Measurements from ENCODE around the gene PRKCD. TPM values are rescaled to one million over a fixed set of nuclear protein-coding genes. Genes with fewer than 3 reads are reported as not detected.

PRKCD gene
- total RNA-seq, 8 experiments from 2014 or later = 0.49 to 8.0 (median 1.9) TPM

DNA sequence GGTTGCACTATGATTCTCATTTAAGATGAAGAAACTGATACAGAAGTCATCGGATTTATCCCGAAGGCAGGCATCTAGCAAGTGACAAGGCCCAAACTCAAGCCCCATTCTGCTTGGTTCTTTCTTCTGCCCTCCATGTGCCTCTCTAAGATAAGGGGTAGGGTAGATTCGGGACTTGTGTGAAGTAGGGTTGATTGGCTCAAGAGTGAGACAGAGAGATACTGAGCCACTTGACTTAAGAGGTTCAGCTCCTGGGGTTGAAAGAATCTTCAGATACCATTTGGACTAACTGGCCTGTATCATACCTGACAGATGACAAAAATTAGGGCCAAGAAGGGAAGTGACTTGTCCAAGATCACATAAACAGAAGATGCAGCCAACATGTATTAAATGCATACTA is 31.7 kb upstream of the PRKCD start:
- in situ Hi-C loops (cut with MboI; ENCODE audit: low pct_unique_long_range_greater_than_20kb in 2 of 9, low sequenced_read_pairs in 9 of 9, unreplicated experiment in 9 of 9) = no loop called here
- Histone ChIP-seq H3K27ac (peak overlapping the region in 1 of 2 donors; percentile 88), H3K4me3 (peak overlapping the region; percentile 80 to 93 (median 86)), H3K4me1 (replicated peaks in 1 of 2) (peaks cover 11% of the 10 kb centered on the region in 2 donors)
- WGBS, 10 experiments = 45 to 100% (median 89%) methylated on average over 1 to 3 of the region's 3 CpGs; no CpG with 5 or more reads in 2 of the 10 experiments
- ATAC-seq (replicated peaks in 6 of 8) = no peak

DNA sequence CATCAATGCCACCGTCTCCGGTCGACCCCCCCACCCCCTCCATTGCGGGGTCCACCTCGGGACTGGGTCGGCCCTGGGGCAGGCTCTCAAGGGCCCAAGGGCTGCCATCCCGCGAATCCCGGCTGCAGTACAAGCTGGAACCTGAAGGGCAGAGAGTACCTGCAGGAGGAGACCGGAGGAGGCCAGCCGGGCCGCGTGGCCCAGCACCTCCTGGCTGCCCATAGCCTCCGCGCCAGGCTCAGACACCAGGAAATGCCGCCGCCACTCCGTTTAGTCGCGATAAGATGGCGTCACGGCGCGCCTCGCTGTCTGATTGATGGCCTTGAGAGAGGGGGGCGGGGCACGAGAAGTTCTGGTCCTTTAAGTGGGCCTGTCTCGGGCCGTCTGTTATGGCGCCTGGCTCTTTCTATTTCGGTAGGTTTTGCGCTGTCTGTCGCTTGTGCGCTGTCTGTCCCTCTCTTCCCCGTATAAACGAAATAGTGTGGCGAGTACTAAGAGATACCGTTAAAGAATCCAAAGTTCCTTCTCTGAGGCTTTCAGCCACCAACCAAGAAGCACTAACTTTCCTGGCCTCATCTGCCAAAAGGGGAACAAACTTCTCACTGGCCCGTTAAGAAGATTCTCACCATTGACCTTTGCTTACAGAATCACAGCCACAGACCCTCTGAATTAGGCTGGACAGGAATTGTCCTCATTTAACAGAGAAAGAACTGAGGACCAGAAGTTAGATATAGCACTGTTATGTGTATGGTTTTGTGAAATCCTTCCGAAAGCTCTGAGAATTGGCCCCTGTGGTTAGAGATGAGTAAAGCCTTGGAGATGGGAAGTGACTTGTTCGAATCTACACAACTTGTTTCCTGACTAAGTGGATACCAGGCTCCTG is 30.6 kb upstream of the PRKCD start, which contains the start of gene RFT1:
RFT1 (minus strand) TSS at position 257 of the 883 bp plus-strand sequence; CDS start at position 222, 35 bp downstream.
- ATAC-seq (replicated peaks in 6 of 8) = peak; percentile 91 to 96 (median 94)
- H3K27ac ChIP-seq = peak within 1 kb of the TSS; percentile 76 to 88
- in situ Hi-C loops (cut with MboI; ENCODE audit: low pct_unique_long_range_greater_than_20kb in 2 of 9, low sequenced_read_pairs in 9 of 9, unreplicated experiment in 9 of 9) = loop anchor here in 1 of 9 experiments (10.0 kb wide), 1 partner anchor 64 kb away; no protein-coding TSS in a partner anchor
- H3K4me1 ChIP-seq (replicated peaks in 1 of 2) = peaks cover 11% of the 10 kb centered on the region in 2 donors
- peak within 1 kb of the TSS; percentile 80 to 93 (median 86) for H3K4me3 ChIP-seq
- 1 to 54% (median 4%) methylated on average over 3 to 31 of the region's 41 CpGs; no CpG with 5 or more reads in 3 of the 10 experiments for WGBS, 10 experiments

DNA sequence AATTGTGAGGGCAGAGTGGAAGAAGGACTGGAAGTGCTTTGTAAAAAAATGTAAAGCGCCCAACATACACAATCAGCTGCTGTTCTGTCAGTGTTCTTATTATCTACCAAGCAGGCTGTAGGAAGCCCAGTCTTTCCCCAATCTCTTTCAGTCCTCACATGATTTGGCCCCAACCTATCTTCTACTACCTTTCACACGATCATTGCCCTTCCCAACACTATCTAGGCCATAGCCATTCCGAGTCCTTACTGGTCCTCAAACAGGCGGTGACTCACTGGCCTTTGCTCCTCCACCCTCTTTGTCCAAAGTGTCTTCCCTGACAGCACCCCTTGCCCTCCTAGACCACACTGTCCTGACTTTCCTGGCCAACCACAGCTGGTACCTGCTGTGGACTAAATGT is 29.9 kb upstream of the PRKCD start:
- no peak for ATAC-seq (replicated peaks in 6 of 8)
- H3K4me1 ChIP-seq (replicated peaks in 1 of 2) = peaks cover 11% of the 10 kb centered on the region in 2 donors
- 92 to 100% (median 98%) methylated on average over 1 to 4 of the region's 4 CpGs; no CpG with 5 or more reads in 4 of the 10 experiments for WGBS, 10 experiments
- in situ Hi-C loops (cut with MboI; ENCODE audit: low pct_unique_long_range_greater_than_20kb in 2 of 9, low sequenced_read_pairs in 9 of 9, unreplicated experiment in 9 of 9) = loop anchor here in 1 of 9 experiments (10.0 kb wide), 1 partner anchor 64 kb away; no protein-coding TSS in a partner anchor
- H3K4me3 ChIP-seq = peak overlapping the region in 3 of 5 donors; percentile 80 to 93 (median 81)
- peak overlapping the region in 1 of 2 donors; percentile 88 for H3K27ac ChIP-seq

DNA sequence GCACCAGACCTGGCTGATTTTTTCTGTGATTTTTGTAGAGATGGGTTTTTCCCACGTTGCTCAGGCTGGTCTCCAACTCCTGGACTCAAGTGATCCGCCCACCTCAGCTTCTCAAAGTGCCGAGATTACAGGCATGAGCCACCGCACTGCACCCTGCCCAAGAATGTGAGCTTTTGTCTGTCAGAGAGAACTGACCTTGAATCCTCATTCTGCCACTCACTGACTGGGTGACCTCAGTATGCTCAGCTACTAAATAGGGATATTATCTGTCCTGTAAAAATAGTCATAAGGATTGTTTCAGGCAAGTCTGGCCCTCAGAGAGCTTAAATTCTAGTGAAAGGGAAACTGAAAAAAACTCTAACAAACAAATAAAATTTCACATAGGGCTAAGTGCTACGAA is 28.7 kb upstream of the PRKCD start:
- WGBS, 10 experiments = 30 to 72% (median 57%) methylated on average over 1 to 5 of the region's 5 CpGs; no CpG with 5 or more reads in 3 of the 10 experiments
- no peak for ATAC-seq (replicated peaks in 6 of 8)
- in situ Hi-C loops (cut with MboI; ENCODE audit: low pct_unique_long_range_greater_than_20kb in 2 of 9, low sequenced_read_pairs in 9 of 9, unreplicated experiment in 9 of 9) = loop anchor here in 1 of 9 experiments (10.0 kb wide), 1 partner anchor 62 kb away; no protein-coding TSS in a partner anchor

DNA sequence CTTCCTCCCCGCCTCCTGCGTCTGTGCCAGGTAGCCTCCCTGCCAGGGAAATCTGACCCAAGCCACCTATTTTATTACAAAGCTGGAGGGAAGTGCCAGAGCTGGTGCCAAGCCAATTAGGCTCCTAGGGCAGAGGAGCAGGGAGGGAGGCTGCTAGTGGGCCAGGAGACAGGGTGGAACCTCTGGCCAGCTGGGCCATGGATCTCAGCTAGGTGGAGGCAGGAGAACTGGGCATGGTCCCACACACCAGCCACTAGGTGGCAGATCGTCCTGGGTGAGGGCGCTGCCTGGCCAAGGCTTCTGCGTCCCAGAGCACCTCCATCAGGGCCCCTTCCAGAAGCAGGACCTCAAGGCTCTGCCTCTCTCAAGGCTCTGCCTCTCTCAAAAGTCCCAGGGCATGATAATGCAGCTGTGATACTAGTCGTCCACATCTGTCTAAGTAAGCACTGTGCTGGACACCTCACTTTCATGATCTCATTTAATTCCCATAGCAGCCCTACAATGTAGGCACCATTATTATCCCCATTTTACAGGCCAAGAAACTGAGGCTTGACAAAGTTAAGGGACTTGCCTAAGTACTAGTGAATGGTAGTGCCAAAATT is 26.3 kb upstream of the PRKCD start:
- Histone ChIP-seq H3K27ac (no peak overlapping the region), H3K4me1 (replicated peaks in 1 of 2) (peaks cover 5 to 7% of the 10 kb centered on the region in 2 donors), H3K4me3 (no peak overlapping the region)
- peak in 4 of 8 experiments; percentile 42 to 77 (median 63) for ATAC-seq (replicated peaks in 6 of 8)
- in situ Hi-C loops (cut with MboI; ENCODE audit: low pct_unique_long_range_greater_than_20kb in 2 of 9, low sequenced_read_pairs in 9 of 9, unreplicated experiment in 9 of 9) = loop anchor here in 1 of 9 experiments (10.0 kb wide), 1 partner anchor 60 kb away; no protein-coding TSS in a partner anchor
- WGBS, 10 experiments = 0 to 60% (median 42%) methylated on average over 1 to 3 of the region's 6 CpGs; no CpG with 5 or more reads in 6 of the 10 experiments

More for the DNA sequence above, 28.7 kb upstream of the PRKCD start:
- H3K27ac ChIP-seq = no peak overlapping the region
- peaks cover 11% of the 10 kb centered on the region in 2 donors for H3K4me1 ChIP-seq (replicated peaks in 1 of 2)
- no peak overlapping the region for H3K4me3 ChIP-seq

DNA sequence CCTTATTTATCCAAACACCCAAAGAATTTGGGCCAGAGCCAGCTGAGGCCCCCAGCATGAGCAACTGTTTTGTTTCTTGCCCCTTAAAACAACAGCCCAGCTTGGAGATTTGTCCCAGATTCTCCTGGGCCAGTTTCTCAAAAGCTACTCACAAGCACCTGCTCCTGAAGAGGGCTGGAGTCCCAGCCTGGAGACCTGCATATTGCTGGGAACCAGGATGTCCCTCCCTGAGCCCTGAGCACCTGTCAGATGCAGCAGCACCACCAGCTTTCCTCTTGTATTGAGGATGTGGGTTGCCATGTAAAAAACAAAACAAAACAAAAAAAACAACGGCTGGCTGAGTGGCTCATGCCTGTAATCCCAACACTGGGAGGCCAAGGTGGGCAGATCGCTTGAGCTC is 23.8 kb upstream of the PRKCD start:
- WGBS, 10 experiments = 40 to 100% (median 80%) methylated on average over 1 to 2 of the region's 2 CpGs; no CpG with 5 or more reads in 6 of the 10 experiments
- ATAC-seq (replicated peaks in 6 of 8) = peak in 1 of 8 experiments; percentile 28

DNA sequence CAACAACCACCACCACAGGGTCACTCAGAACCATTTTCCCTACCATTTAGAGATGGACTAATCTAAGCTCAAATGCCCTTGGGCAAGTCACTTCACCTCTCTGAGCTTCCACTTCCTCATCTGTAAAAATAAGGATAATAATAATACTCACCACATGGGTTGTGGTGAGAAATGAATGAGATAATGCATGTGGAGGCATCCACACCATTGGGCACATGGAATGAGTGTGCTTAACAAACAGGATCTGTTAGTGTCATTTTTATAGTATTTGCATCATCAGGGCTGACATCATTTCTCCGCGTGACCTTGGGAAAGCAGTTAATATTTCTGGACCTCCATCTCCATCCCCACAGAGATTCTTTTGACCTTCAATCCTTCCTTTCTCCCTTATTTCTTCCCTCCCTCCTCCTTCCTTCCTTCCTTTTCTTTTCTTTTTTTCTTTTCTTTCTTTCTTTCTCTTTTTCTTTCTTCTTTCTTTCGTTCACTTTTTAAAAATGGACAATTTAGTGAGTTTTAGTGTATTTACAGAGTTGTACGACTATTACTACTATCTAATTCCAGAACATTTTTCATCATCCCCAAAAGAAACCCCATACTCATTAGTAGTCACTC is 23.1 kb upstream of the PRKCD start:
- 40 to 98% (median 81%) methylated on average over 1 to 4 of the region's 4 CpGs for WGBS, 10 experiments
- no peaks in the 10 kb centered on the region for H3K4me1 ChIP-seq (replicated peaks in 1 of 2)
- ATAC-seq (replicated peaks in 6 of 8) = peak in 3 of 8 experiments; percentile 52 to 70 (median 59)
- in situ Hi-C loops (cut with MboI; ENCODE audit: low pct_unique_long_range_greater_than_20kb in 2 of 9, low sequenced_read_pairs in 9 of 9, unreplicated experiment in 9 of 9) = loop anchor here in 1 of 9 experiments (10.0 kb wide), 1 partner anchor 57 kb away; no protein-coding TSS in a partner anchor
- H3K4me3 ChIP-seq = no peak overlapping the region
- H3K27ac ChIP-seq = no peak overlapping the region

More for the DNA sequence above, 23.8 kb upstream of the PRKCD start:
- no peaks in the 10 kb centered on the region for H3K4me1 ChIP-seq (replicated peaks in 1 of 2)
- H3K4me3 ChIP-seq = no peak overlapping the region
- H3K27ac ChIP-seq = no peak overlapping the region
- in situ Hi-C loops (cut with MboI; ENCODE audit: low pct_unique_long_range_greater_than_20kb in 2 of 9, low sequenced_read_pairs in 9 of 9, unreplicated experiment in 9 of 9) = loop anchor here in 1 of 9 experiments (10.0 kb wide), 1 partner anchor 58 kb away; no protein-coding TSS in a partner anchor

DNA sequence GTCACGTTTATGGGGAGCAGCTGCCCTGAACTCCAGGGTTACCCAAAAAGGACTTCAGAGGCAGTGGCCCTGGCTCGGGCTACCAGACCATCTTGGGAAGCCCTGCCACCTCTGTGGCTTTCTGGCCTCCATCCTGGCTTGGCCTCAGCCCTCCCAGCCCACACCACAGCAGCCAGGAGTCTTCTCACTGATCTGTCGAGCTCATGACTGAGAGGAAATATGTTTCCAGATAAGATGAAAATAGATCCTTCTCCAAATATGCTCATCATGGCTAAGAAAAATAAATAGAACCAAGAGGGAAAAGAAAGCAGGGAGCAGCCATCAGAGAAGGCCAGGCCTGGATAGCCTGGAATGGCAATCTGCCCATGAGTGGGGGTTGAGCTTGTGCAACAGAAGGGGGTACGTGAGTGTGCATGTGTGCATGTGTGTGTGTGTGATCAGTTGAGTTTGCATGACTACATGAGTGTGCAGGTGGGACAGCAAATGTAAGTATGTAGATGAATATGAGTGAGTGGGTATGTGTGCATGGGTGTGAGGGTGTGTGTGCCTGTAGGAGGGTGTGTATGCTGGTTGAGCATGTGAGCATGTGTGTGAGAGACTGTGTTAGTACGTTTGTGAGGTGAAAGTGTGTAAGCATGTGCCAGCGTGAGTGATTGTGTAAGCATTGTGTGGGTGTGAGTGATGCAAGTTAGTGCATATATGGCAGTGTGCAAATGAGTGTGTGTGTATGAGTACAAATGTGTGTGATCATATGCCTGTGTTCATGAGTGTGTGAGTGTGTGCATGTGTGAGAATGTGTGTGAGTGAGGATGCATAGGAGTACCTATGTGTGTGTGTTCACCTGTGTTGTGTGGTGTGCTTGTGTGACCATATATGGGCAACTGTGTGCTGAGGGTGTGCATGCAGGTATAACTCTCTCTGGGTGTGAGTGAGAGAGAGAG is 20.8 kb upstream of the PRKCD start:
- Histone ChIP-seq H3K27ac (no peak overlapping the region), H3K4me1 (replicated peaks in 1 of 2) (no peaks in the 10 kb centered on the region), H3K4me3 (no peak overlapping the region)
- ATAC-seq (replicated peaks in 6 of 8) = no peak
- in situ Hi-C loops (cut with MboI; ENCODE audit: low pct_unique_long_range_greater_than_20kb in 2 of 9, low sequenced_read_pairs in 9 of 9, unreplicated experiment in 9 of 9) = loop anchor here in 1 of 9 experiments (10.0 kb wide), 1 partner anchor 55 kb away; no protein-coding TSS in a partner anchor
- 20 to 82% (median 58%) methylated on average over 1 to 5 of the region's 6 CpGs for WGBS, 10 experiments

DNA sequence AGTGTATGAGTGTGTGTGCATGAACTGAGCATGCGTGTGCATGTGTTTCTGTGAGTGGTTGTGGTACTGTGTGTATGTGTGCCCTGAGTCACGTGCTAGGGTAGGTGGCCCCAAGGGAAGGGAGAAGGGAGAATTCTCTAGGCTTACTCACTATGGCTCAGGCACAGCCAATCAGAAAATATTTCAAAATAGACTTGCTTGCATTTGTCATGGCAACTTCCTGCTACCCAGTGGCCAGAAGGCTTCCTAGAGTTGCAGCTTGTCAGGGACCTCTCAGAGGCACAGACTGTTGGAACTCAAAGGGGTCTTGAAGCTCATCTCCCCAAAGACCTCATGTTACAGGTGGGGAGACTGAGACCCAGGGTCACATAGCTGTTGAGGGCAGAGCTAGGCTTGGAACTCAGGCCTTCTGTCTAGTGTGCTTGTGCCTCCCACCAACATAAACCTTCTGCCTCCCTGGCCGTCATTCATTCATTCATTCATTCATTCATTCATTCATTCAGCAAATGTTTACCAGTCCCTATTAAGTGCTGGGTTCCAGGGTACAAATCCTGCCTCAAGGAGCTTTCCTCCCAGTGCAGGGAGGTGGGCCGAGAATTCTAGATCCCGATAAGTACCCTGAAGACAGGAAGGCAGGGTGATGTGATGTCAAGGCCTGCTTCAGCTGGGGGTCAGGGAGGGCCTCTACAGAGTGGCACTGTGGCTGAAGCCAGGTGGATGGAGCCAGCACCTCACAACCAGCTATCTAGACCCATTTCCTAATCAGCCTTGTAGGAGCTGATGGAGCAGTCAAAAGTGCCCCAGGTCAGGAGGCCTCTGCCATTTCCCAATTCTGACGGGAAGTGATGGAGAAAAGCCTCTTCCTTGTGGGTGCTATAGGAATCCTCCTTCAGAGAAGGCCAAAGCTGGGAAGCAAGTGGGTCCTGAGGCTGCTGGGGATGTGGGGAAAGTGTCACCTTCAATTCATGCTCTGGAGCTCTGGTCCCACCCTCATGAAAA is 19.9 kb upstream of the PRKCD start:
- Histone ChIP-seq H3K4me1 (replicated peaks in 1 of 2) (peaks cover 0 to under 1% of the 10 kb centered on the region in 2 donors), H3K27ac (no peak overlapping the region), H3K4me3 (no peak overlapping the region)
- in situ Hi-C loops (cut with MboI; ENCODE audit: low pct_unique_long_range_greater_than_20kb in 2 of 9, low sequenced_read_pairs in 9 of 9, unreplicated experiment in 9 of 9) = no loop called here
- peak; percentile 46 to 88 (median 81) for ATAC-seq (replicated peaks in 6 of 8)
- 17 to 100% (median 75%) methylated on average over 1 to 6 of the region's 6 CpGs; no CpG with 5 or more reads in 4 of the 10 experiments for WGBS, 10 experiments

DNA sequence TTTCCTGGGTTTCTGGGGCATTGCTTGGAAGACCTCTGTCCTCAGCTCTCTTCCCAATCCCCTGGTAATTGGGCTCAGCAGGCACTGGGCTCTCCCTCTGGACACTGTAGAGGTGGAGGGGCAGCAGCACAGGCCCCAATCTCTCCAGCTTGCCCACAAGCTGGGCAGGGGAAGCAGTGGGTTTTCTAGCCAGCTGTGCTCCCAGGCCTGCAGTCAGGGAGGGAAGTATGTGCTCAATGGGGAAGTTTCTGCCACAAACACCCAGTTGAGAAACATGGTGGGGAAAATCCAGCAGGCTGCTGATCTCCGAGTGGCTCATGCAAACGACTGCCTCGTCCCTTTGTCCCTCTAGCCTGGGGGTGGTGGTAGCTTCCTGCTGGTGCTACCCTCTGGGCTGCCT is 18.0 kb upstream of the PRKCD start:
- ATAC-seq (replicated peaks in 6 of 8) = no peak
- Histone ChIP-seq H3K4me3 (no peak overlapping the region), H3K4me1 (replicated peaks in 1 of 2) (peaks cover 10% of the 10 kb centered on the region in 2 donors), H3K27ac (no peak overlapping the region)
- in situ Hi-C loops (cut with MboI; ENCODE audit: low pct_unique_long_range_greater_than_20kb in 2 of 9, low sequenced_read_pairs in 9 of 9, unreplicated experiment in 9 of 9) = no loop called here
- 60 to 100% (median 93%) methylated on average over 1 to 3 of the region's 3 CpGs; no CpG with 5 or more reads in 7 of the 10 experiments for WGBS, 10 experiments

Data from motor neuron (in vitro differentiated cells).